Activated CD8-positive, alpha-beta memory T cell treated with anti-CD3 and anti-CD28 coated beads for 24 hours (primary cell): ENCODE data around the gene APPL2.
"Not testable (repeated sequence)": the region's sequence is repeated elsewhere in the genome, so short reads cannot be mapped to it uniquely, and the experiment has no call there.

Experiments used
- DNase-seq: peaks from one replicate; pipeline ENCODE4 v3.0.0-alpha.2; 2020

APPL2 gene

GRCh38 chr12:105189293-105189692, 46.7 kb downstream of the APPL2 start:
- DNase-seq: no peak

GRCh38 chr12:105183976-105184375, 52.0 kb downstream of the APPL2 start:
- not testable (repeated sequence) for DNase-seq

GRCh38 chr12:105183406-105183805, 52.6 kb downstream of the APPL2 start:
- DNase-seq: not testable (repeated sequence)

- not testable (repeated sequence) for DNase-seq
Observed at GRCh38 chr12:105179114-105179513, 56.9 kb downstream of the APPL2 start.

GRCh38 chr12:105177208-105177607, 58.8 kb downstream of the APPL2 start:
- no peak for DNase-seq

GRCh38 chr12:105175397-105175990, 60.5 kb downstream of the APPL2 start:
- no peak for DNase-seq

- no peak for DNase-seq
Observed at GRCh38 chr12:105171691-105172436, 64.1 kb downstream of the APPL2 start.

DNA sequence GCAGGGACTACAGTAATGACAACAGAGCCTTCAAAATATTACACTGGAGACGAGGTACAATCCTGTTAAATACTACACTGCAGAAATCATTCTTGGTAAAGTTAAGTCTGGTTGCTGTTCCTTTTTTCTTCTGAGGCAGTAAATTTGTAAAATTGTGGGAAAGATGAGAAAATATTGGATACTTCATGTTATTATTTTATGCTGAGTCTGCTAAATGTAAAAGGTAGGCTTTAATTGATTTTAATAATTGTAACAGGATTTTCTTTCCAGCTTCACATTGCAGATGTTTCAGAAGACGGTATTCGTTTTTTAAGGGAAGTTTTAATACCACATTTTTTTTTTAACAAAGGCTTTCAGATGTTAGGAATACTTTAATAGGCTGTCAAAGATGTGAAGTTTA, 65.8 kb downstream of the APPL2 start:
- no peak for DNase-seq

DNA sequence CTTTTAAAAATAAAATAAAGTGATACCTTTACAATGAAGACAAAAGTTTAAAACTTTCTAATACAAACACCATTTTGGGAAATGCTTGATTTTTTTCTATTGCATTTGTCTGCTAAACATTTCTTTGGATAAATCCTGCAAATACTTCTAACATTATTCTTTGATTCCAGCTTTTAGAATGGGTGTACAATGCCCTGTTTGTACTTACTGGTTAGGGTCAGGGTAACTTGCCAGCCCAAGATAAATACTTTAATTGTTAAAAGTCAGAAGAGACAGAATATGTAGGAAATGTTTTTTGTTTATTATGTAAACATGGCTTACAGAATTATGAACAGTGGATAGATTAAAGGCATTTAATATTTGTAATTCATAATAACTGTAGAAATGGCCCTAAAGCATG, 68.0 kb downstream of the APPL2 start:
- DNase-seq: no peak

- DNase-seq: no peak
Observed at GRCh38 chr12:105167346-105167745, 68.6 kb downstream of the APPL2 start.

- no peak for DNase-seq
Observed at GRCh38 chr12:105166736-105167135, 69.2 kb downstream of the APPL2 start.

DNA sequence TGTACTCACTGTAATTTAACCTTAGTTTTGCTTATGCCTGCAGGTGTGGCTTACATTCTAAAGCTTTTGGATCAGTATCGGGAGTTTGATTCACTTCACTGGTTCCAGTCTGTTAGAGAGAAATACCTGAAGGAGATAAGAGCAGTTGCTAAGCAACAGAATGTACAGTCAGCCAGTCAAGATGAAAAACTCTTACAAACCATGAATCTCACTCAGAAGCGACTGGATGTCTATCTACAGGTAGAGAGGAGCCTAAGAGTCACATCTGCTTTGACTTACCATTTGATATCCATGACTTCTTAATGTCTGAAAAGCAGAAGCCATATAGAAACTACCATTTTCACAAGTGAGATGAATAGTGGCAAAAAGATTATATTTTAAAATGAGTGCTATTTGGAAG, 71.9 kb downstream of the APPL2 start:
- DNase-seq: no peak

DNA sequence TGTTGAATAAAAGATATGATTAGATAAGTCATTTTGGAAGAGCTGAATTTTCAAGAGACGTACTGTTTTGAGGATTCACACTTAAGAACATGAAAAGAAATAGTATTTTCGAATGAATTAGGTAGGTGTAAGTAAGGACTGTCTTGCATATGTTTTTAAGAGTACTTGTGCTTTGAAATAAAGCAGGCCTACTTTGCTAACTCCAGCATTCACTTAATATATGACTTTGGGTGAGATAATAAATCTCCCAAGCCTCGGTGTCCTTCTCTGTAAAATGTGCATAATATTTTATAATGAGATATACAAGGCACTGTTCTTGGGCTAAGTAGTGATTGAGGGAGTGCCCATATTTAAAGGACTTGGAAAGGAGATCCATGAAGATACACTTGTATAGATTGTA, 73.8 kb downstream of the APPL2 start:
- no peak for DNase-seq

GRCh38 chr12:105158876-105159275, 77.1 kb downstream of the APPL2 start:
- no peak for DNase-seq

- no peak for DNase-seq
Observed at GRCh38 chr12:105157606-105158005, 78.4 kb downstream of the APPL2 start.

DNA sequence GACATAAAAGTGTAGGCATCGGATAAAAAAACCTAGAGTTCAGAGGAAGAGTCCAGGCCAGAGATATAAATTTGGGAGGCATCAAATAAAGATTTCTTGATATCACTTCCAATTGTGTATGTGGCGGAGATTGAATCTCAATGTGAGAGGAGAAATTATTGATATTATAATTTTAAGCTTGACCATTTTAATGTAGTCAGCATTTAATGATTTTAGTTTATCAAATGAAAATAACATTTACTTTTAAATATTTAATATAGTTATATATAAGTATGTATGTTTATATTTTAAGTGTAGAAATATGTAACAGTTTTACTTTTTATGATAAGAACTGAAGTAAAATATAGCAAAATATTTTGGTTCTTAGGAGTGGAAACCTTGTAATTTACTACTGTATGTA, 79.7 kb downstream of the APPL2 start:
- DNase-seq: no peak

DNA sequence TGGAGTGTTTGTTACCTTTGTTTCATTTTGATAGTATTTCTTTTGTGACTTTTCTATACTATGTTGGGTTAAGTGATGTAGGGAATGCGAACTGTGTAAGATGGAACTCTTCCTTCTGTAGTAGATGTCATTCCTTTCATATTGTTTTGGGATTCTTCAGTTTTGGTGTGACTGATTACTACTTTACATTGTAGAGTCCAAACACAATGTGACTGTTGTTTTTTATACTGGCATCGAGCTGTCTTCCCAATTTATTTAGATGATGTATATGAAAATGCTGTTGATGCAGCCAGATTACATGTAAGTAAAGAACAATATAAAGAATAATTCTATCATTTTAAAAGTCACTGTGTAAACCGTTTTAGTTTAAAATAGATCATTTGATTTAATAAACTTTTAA, 93.7 kb downstream of the APPL2 start:
- no peak for DNase-seq

- DNase-seq: no peak
Observed at GRCh38 chr12:105141320-105141922, 94.6 kb downstream of the APPL2 start.

GRCh38 chr12:105138248-105138647, 97.7 kb downstream of the APPL2 start:
- DNase-seq: no peak
